Esophagus muscularis mucosa (tissue), 4 donors: ENCODE data around the gene CMTM2. TPM values are rescaled to one million over a fixed set of nuclear protein-coding genes. Genes with fewer than 3 reads are reported as not detected.

ENCODE experiments used
- DNase-seq: peaks from one replicate; pipeline ENCODE4 v3.0.0-alpha.2; 2017; ENCODE audit errors: extremely low spot score
- H3K27ac ChIP-seq, 4 donors: fragments of 200-600 bp; sonication (generic); replicated peaks in 1 of 4; 1 replicate in 3 of 4; 2 replicates in 1 of 4; pipeline ENCODE4 v1.5.1; 2016 to 2019; ENCODE audit warnings: mild to moderate bottlenecking in 1 of 4
- H3K27me3 ChIP-seq, 4 donors: fragments of 200-600 bp; sonication (generic); one replicate each; pipeline versions ENCODE4 v1.5.1 to v1.6.0; 2016 to 2019
- H3K36me3 ChIP-seq, 4 donors: fragments of 200-600 bp; sonication (generic); one replicate each; pipeline ENCODE4 v1.5.1; 2016 to 2019
- H3K4me1 ChIP-seq, 4 donors: fragments of 200-600 bp; sonication (generic); one replicate each; pipeline ENCODE4 v1.5.1; 2016 to 2019
- H3K4me3 ChIP-seq, 4 donors: fragments of 200-600 bp; sonication (generic); 1 replicate in 2 of 4; 2 replicates in 2 of 4; pipeline ENCODE4 v1.5.1; 2016 to 2019; ENCODE audit warnings: mild to moderate bottlenecking in 4 of 4, moderate library complexity in 1 of 4
- H3K9me3 ChIP-seq, 4 donors: fragments of 200-600 bp; sonication (generic); 1 replicate in 3 of 4; 2 replicates in 1 of 4; pipeline ENCODE4 v1.5.1; 2016 to 2019
- EP300 ChIP-seq: sonication (generic); formaldehyde crosslinking; IDR thresholded peaks from one replicate; pipeline ENCODE4 v1.6.1; 2017; ENCODE audit warnings: antibody characterized with exemption
- POLR2A ChIP-seq: fragments of 450-650 bp; IDR thresholded peaks from one replicate; pipeline ENCODE4 v1.6.1; 2017; ENCODE audit warnings: antibody characterized with exemption, moderate library complexity, mild to moderate bottlenecking, low read depth
- POLR2AphosphoS5 ChIP-seq, 2 donors: sonication (generic); formaldehyde crosslinking; IDR thresholded peaks; one replicate each; pipeline ENCODE4 v1.6.1; 2017; ENCODE audit warnings: antibody characterized with exemption in 2 of 2
- WGBS: methylation state at CpG from one replicate; pipeline ENCODE4 v1.1.5; 2018; 5-methylcytosine and 5-hydroxymethylcytosine counted together
- intact Hi-C: fragments of 100-400 bp; cut with DNase I; formaldehyde crosslinking; loops from one replicate; pipeline ENCODE4 v1.15.1; 2023
- small RNA-seq, 3 donors: library from RNA; depleted of rRNA; stranded (forward); fragments of <200 nt; gene quantifications; one replicate each; pipeline ENCODE3, GENCODE V24; 2016
- total RNA-seq, 4 donors: library from RNA; depleted of rRNA; stranded (reverse); fragments of >200 nt; gene quantifications; one replicate each; pipeline versions ENCODE4 v1.1.0 to v1.2.1, GENCODE V29; 2016
- TF ChIP-seq, protein P1 (sequence below), 3 experiments: fragments of 200-600 bp in 2 of 3; fragments of 450-650 bp in 1 of 3; sonication (generic) in 2 of 3; IDR thresholded peaks; one replicate each; pipeline ENCODE4 v1.5.1; 2017 to 2019; ENCODE audit warnings: antibody characterized with exemption in 3 of 3, mild to moderate bottlenecking in 2 of 3, moderate library complexity in 1 of 3

CMTM2 gene
- total RNA-seq, 4 donors from 2014 or later, result 1.8 TPM; not detected in 3

GRCh38 chr16:66636199-66636598, 56.9 kb downstream of the CMTM2 start:
- Histone ChIP-seq H3K27ac (no peak overlapping the region), H3K9me3 (no peaks in the 10 kb centered on the region), H3K4me3 (no peak overlapping the region), H3K4me1 (no peaks in the 10 kb centered on the region), H3K27me3 (no peaks in the 10 kb centered on the region), H3K36me3 (peaks cover 0 to 12% (median 0%) of the 10 kb centered on the region in 4 donors)
- intact Hi-C loops, result no loop called here
- 82% methylated on average over 5 of the region's 5 CpGs for WGBS
- TF ChIP-seq POLR2AphosphoS5 (IDR thresholded peaks at IDR 0.05) (no peak), EP300 (no peak)
- no peak for DNase-seq

- TF ChIP-seq POLR2AphosphoS5 (IDR thresholded peaks at IDR 0.05) (no peak), POLR2A (no peak), EP300 (no peak)
- TF ChIP-seq, protein P1, sequence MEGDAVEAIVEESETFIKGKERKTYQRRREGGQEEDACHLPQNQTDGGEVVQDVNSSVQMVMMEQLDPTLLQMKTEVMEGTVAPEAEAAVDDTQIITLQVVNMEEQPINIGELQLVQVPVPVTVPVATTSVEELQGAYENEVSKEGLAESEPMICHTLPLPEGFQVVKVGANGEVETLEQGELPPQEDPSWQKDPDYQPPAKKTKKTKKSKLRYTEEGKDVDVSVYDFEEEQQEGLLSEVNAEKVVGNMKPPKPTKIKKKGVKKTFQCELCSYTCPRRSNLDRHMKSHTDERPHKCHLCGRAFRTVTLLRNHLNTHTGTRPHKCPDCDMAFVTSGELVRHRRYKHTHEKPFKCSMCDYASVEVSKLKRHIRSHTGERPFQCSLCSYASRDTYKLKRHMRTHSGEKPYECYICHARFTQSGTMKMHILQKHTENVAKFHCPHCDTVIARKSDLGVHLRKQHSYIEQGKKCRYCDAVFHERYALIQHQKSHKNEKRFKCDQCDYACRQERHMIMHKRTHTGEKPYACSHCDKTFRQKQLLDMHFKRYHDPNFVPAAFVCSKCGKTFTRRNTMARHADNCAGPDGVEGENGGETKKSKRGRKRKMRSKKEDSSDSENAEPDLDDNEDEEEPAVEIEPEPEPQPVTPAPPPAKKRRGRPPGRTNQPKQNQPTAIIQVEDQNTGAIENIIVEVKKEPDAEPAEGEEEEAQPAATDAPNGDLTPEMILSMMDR (IDR thresholded peaks at IDR 0.05), result no peak
- H3K4me3 ChIP-seq, result no peak overlapping the region
- intact Hi-C loops, result no loop called here
- H3K36me3 ChIP-seq, result peaks cover 0 to 12% (median 0%) of the 10 kb centered on the region in 4 donors
- no peak overlapping the region for H3K27ac ChIP-seq
- H3K4me1 ChIP-seq, result no peaks in the 10 kb centered on the region
- DNase-seq, result no peak
- no peaks in the 10 kb centered on the region for H3K27me3 ChIP-seq
- H3K9me3 ChIP-seq, result no peaks in the 10 kb centered on the region
- WGBS, result 92% methylated on average over 2 of the region's 3 CpGs
Measured at GRCh38 chr16:66637806-66638205, 58.5 kb downstream of the CMTM2 start.

Small RNA genes lying within 50 kb of the gene (small RNA-seq; reads per million reads assigned to genes)
- gene CKLF-CMTM1, result 0 reads per million in 3 donors

Other genes starting within 250 kb of the CMTM2 start
- 10 to 100 TPM; 19.5 to 63.1 (median 50.6) TPM for gene CDH5, start 212.8 kb upstream of the CMTM2 start, total RNA-seq
- under 1 TPM in 2 of 4 donors, not detected in 2; 0.23 to 0.50 TPM for gene BEAN1, start 152.2 kb upstream of the CMTM2 start, total RNA-seq
- gene TK2, start 29.3 kb upstream of the CMTM2 start, total RNA-seq, result 10 to 100 TPM; 26.3 to 35.2 (median 30.0) TPM
- gene CKLF, start 26.9 kb upstream of the CMTM2 start, total RNA-seq, result 10 to 100 TPM; 18.1 to 28.2 (median 24.2) TPM
- 1 to 10 TPM in 3 of 4 donors, not detected in 1; 1.4 to 2.0 (median 1.7) TPM for gene CMTM1, start 13.0 kb upstream of the CMTM2 start, total RNA-seq
- 10 to 100 TPM; 13.7 to 24.5 (median 17.3) TPM for gene CMTM3, start 25.2 kb downstream of the CMTM2 start, total RNA-seq
- gene CMTM4, start 117.3 kb downstream of the CMTM2 start, total RNA-seq, result 10 to 100 TPM in 3 of 4 donors, 1 to 10 TPM in 1; 9.8 to 19.8 (median 15.0) TPM
- gene DYNC1LI2, start 172.1 kb downstream of the CMTM2 start, total RNA-seq, result 100 to 1,000 TPM; 167 to 203 (median 186) TPM
- gene TERB1, start 222.1 kb downstream of the CMTM2 start, total RNA-seq, result not detected